Breast epithelium (tissue), 3 donors: ENCODE results near the gene INHBB.
"Not testable (repeated sequence)": the region's sequence is repeated elsewhere in the genome, so short reads cannot be mapped to it uniquely, and the experiment has no call there.

Experiments used
- POLR2A ChIP-seq: fragments of 450-650 bp; IDR thresholded peaks from one replicate; pipeline ENCODE4 v1.6.1; 2016; ENCODE audit warnings: antibody characterized with exemption, mild to moderate bottlenecking, moderate library complexity
- TF ChIP-seq, protein P1 (sequence below), 3 donors: fragments of 450-650 bp; IDR thresholded peaks; one replicate each; pipeline ENCODE4 v1.5.1; 2016 to 2017; ENCODE audit warnings: antibody characterized with exemption in 3 of 3, mild to moderate bottlenecking in 3 of 3, moderate library complexity in 3 of 3

DNA sequence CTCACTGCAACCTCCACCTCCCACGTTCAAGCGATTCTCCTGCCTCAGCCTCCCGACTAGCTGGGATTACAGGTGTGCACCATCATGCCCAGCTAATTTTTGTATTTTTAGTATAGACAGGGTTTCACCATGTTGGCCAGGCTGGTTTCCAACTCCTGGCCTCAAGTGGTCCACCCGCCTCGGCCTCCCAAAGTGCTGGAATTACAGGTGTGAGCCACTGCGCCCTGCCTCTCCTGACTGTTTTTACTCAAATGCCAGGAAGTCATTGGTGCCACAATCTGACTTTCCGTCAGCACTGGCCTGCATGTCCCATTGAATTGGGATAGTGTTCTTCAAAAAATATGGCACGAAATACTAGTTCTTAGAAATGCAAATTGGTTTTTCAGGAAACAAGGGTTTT, 35.1 kb upstream of the INHBB start:
- TF ChIP-seq, protein P1, sequence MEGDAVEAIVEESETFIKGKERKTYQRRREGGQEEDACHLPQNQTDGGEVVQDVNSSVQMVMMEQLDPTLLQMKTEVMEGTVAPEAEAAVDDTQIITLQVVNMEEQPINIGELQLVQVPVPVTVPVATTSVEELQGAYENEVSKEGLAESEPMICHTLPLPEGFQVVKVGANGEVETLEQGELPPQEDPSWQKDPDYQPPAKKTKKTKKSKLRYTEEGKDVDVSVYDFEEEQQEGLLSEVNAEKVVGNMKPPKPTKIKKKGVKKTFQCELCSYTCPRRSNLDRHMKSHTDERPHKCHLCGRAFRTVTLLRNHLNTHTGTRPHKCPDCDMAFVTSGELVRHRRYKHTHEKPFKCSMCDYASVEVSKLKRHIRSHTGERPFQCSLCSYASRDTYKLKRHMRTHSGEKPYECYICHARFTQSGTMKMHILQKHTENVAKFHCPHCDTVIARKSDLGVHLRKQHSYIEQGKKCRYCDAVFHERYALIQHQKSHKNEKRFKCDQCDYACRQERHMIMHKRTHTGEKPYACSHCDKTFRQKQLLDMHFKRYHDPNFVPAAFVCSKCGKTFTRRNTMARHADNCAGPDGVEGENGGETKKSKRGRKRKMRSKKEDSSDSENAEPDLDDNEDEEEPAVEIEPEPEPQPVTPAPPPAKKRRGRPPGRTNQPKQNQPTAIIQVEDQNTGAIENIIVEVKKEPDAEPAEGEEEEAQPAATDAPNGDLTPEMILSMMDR (IDR thresholded peaks at IDR 0.05) = not testable (repeated sequence)
- not testable (repeated sequence) for TF ChIP-seq POLR2A
